ENCODE results near the gene ADAMTS17.
"Not testable (repeated sequence)": the region's sequence is repeated elsewhere in the genome, so short reads cannot be mapped to it uniquely, and the experiment has no call there.

The ADAMTS17 gene

DNA sequence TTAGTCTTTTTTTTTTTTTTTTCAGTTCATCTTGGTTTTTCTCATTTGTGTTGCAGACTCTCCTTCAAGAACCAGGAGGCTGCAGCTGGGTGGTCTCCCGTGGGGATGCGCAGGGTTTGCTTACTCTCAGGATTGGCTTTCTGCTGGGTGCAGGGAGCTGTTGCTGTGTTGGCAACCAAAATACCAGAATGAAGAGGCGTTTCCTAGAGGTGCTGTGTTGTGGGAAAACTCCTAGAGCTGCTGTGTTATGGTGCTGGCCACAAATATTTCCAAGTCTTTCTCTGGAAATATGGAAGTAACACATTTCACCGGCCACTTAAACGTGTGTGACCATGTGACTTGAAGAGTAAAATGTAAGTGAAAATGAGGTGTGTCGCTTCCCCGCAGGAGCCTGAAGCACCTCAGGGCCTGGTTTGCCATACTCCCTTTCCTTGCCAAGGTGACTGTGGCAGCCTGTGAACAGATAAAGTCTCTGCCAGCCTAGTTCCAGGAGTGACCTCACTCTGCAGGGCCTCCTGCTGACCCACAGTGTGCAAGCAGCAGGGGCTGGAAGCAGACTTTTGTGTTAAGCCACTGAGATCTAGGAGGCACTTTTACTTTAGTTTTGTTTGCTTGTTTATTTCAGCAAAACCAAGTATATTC lies 258.9 kb downstream of the ADAMTS17 start:
- TF ChIP-seq GATA1 (IDR thresholded peaks at IDR 0.05; ENCODE audit: low read depth, low read length) (no peak), POLR2A (IDR thresholded peaks at IDR 0.05; ENCODE audit: low read length) (no peak)
- no peak for DNase-seq

- no peak for DNase-seq
- no peak for TF ChIP-seq GATA1 (IDR thresholded peaks at IDR 0.05; ENCODE audit: low read depth, low read length)
- TF ChIP-seq POLR2A (IDR thresholded peaks at IDR 0.05; ENCODE audit: low read length), result no peak
Measured at GRCh38 chr15:100081454-100081853, 260.3 kb downstream of the ADAMTS17 start.

DNA sequence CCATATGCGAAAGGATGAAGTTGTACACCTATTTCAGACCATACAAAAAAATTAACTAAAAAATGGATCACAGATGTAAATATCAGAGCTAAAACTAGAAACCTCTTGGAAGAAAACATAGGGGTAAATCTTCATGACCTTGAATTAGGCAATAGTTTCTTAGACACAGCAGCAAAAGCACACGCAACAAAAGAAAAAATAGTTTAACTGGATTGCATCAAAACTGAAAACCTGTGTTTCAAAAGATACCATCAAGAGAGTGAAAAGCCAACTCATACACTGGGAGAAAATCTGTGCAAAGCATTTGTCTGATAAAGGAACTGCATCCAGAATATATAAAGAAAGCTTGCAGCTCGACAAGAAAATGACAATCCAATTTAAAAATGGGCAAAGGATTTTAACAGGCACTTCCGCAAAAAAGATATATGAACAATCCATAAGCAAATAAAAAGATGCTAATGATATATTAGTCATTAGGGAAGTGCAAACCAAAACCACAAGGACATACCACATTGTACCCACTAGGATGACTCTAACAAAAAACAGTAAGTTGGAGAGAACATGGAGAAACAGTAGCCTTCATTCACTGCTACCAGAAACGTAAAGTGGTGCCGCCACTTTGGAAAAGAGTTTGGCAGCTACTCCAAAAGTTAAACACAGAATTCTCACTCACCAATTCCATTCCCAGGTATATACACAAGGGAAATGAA lies 263.1 kb downstream of the ADAMTS17 start:
- DNase-seq, result no peak
- TF ChIP-seq GATA1 (IDR thresholded peaks at IDR 0.05; ENCODE audit: low read depth, low read length) (no peak), POLR2A (IDR thresholded peaks at IDR 0.05; ENCODE audit: low read length) (no peak)

GRCh38 chr15:100075229-100075628 lies 266.5 kb downstream of the ADAMTS17 start:
- TF ChIP-seq GATA1 (IDR thresholded peaks at IDR 0.05; ENCODE audit: low read depth, low read length) (no peak), POLR2A (IDR thresholded peaks at IDR 0.05; ENCODE audit: low read length) (no peak)
- DNase-seq, result no peak

DNA sequence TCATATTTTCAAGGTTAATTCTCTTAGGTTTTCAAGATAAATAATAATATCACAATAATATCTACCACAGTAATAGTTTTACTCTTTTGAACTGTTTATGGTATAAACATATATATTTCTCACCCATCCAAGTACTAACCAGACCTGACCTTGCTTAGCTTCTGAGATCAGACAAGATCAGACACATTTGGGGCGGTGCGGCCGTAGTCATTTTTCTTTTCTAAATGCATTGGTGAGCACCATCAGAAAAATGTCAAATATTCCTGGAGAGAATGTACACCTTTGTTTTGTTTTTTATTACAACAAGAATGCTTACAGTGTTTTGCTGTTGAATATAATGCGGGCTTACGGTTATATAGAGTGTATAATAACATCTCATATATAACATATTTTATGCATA lies 267.8 kb downstream of the ADAMTS17 start:
- TF ChIP-seq POLR2A (IDR thresholded peaks at IDR 0.05; ENCODE audit: low read length) (no peak), GATA1 (IDR thresholded peaks at IDR 0.05; ENCODE audit: low read depth, low read length) (no peak)
- DNase-seq, result no peak

DNA sequence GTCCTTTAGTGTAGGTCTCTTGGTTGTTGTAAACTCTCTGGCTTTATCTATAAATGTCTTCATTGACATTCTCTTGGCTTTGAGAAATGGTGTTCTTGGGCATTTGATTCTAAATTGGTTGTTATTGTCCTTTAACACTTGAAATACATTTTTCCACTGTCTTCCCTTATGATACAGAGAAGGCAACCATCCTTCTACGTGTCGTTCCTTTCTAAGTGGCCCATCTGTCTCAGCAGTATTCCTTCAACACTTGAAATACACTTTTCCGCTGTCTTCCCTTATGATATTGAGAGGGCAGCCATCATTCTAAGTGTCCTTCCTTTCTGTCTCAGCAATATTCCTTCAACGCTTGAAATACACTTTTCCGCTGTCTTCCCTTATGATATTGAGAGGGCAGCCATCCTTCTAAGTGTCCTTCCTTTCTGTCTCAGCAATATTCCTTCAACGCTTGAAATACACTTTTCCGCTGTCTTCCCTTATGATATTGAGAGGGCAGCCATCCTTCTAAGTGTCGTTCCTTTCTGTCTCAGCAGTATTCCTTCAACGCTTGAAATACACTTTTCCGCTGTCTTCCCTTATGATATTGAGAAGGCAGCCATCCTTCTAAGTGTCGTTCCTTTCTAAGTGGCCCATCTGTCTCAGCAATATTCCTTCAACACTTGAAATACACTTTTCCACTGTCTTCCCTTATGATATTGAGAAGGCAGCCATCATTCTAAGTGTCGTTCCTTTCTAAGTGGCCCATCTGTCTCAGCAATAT lies 275.1 kb downstream of the ADAMTS17 start:
- DNase-seq, result not testable (repeated sequence)

GRCh38 chr15:100061944-100062343 lies 279.8 kb downstream of the ADAMTS17 start:
- DNase-seq, result no peak
- TF ChIP-seq POLR2A (IDR thresholded peaks at IDR 0.05; ENCODE audit: low read length) (no peak), GATA1 (IDR thresholded peaks at IDR 0.05; ENCODE audit: low read depth, low read length) (no peak)

DNA sequence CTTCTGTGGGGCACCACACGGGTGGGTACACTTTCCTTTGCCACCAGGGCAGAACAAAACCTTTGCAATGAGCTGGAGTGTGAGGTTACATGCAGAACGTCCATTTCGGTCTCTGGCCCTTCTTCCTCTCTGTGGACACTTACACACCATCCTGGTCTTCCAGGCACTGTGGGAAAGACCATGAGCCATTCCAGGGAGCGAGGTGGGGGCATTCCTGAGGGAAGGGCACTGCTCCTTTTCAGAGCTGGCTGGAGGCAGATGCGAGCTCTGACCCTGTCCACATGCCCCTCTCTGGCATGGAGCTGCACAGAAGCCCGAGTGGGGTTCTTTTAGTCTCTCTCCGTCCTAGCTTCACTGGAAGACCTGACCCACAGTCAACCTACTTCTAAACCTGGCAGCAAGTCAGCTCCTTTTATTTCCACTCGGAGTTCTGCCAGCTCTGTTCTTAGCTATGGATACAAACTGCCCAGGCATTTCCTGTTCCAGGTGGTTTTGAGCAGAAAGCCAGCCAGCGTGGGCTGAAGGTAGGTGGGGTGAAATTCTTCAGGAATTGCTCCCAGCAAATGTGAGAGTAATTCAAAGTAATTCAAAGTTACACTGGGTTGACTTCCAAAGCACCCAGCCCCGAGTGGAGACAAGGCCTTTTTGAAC lies 281.4 kb downstream of the ADAMTS17 start:
- TF ChIP-seq POLR2A (IDR thresholded peaks at IDR 0.05; ENCODE audit: low read length) (no peak), GATA1 (IDR thresholded peaks at IDR 0.05; ENCODE audit: low read depth, low read length) (no peak)

DNA sequence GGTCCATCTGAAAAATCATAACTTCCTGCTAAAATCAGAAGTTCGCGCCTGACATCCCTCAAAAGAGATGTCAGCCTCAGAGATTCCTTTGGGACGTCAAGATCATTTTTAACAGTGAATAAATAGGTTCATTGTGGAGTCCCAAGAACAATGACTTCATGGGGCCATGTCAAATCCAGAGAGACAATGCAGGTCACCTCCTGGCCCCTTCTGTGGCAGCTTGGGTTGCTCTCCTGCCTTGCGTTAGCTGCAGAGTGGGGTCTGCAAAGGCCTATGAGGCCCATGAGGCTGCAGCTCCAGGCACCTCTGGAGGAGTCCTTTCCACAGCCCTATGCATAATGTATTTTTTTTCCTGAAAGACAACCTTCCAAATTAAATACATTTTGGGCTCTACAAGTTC lies 282.3 kb downstream of the ADAMTS17 start:
- TF ChIP-seq GATA1 (IDR thresholded peaks at IDR 0.05; ENCODE audit: low read depth, low read length) (no peak), POLR2A (IDR thresholded peaks at IDR 0.05; ENCODE audit: low read length) (no peak)

More for the DNA sequence above, 281.4 kb downstream of the ADAMTS17 start:
- no peak for DNase-seq

DNA sequence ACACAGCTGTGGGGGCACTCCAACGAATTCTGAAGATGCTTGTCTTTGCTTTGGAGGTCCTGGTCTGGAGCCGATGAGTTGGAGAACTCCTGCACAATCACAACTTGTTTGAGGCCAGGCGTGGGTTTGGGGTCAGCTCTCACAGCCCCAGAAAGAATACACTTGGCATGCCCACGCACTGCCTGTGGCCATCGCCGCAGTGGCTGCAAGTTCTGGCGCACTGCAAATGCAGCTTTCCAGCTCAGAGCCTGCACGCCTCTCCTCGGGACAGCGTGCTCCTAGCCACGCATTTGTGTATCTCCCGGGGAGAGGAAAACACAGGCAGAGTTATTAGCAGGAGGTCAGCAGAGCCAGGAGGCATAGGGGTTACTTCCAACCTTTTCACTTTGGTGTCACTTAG lies 282.7 kb downstream of the ADAMTS17 start:
- TF ChIP-seq GATA1 (IDR thresholded peaks at IDR 0.05; ENCODE audit: low read depth, low read length), result no peak
- TF ChIP-seq POLR2A (IDR thresholded peaks at IDR 0.05; ENCODE audit: low read length), result no peak

More for the DNA sequence above, 282.3 kb downstream of the ADAMTS17 start:
- no peak for DNase-seq

GRCh38 chr15:100058458-100058857 lies 283.3 kb downstream of the ADAMTS17 start:
- DNase-seq, result no peak
- no peak for TF ChIP-seq POLR2A (IDR thresholded peaks at IDR 0.05; ENCODE audit: low read length)
- no peak for TF ChIP-seq GATA1 (IDR thresholded peaks at IDR 0.05; ENCODE audit: low read depth, low read length)

More for the DNA sequence above, 282.7 kb downstream of the ADAMTS17 start:
- DNase-seq, result no peak

DNA sequence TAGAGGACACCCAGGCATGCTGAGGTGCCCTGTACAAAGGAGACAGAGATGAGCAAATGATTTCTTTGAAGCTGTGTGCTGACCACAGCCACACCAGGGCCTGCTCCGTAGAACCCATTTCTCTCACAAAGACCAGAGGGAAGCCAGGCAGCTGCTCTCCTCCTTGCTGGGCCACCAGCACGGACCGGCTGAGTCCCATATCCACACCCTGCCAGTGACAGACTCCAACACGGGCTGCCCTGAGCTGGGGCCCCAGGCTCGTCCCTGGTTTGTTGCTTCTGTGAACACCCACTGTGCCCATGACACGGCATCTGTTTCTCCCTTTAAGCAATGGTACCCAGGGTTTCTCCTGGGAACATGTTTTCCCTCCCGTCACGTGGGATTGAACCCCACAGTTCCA lies 284.5 kb downstream of the ADAMTS17 start:
- TF ChIP-seq POLR2A (IDR thresholded peaks at IDR 0.05; ENCODE audit: low read length) (no peak), GATA1 (IDR thresholded peaks at IDR 0.05; ENCODE audit: low read depth, low read length) (no peak)
- no peak for DNase-seq

DNA sequence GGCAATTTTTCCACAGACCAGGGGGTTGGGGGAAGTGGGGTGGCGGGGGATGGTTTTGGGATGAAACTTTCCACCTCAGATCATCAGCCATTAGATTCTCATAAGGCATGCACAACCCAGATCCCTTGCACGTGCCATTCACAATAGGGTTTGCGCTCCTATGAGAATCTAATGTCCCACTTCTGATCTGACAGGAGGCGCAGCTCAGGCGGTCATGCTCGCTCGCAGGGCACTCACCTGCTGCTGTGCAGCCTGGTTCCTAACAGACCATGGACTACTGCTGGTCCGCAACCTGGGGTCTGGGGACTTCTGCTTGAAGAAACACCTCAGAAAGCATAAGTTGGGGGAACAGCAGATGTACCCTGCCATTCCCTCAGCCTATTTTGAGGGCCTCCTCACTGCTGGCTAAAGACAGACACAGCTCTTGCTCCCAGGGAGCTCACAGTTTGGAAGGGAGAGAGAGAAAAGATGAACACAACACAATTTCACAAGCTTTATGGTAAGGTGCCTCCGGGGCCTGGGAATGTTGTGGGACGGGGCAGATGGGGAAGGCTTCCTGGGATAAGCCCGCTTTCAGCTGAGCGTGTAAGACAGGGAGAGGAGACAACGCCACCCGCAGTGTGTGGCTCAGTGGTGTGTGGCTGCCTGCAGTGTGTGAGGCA lies 285.2 kb downstream of the ADAMTS17 start:
- TF ChIP-seq POLR2A (IDR thresholded peaks at IDR 0.05; ENCODE audit: low read length) (no peak), GATA1 (IDR thresholded peaks at IDR 0.05; ENCODE audit: low read depth, low read length) (no peak)
- no peak for DNase-seq
